GM19240 (cell line): Measurements from ENCODE around the gene PITRM1.
"Not testable (repeated sequence)": the region's sequence is repeated elsewhere in the genome, so short reads cannot be mapped to it uniquely, and the experiment has no call there.

Source experiments
- DNase-seq: peaks from one replicate; pipeline ENCODE4 v3.0.0; 2011; ENCODE audit warnings: low spot score; ENCODE audit not compliant: insufficient read length

PITRM1 gene

GRCh38 chr10:3123571-3124411, 48.8 kb downstream of the PITRM1 start:
- no peak for DNase-seq

- DNase-seq = no peak
These were observed 49.9 kb downstream of the PITRM1 start for GRCh38 chr10:3122486-3123205.

GRCh38 chr10:3122034-3122433, 50.5 kb downstream of the PITRM1 start:
- DNase-seq = no peak

GRCh38 chr10:3119796-3120459, 52.7 kb downstream of the PITRM1 start:
- DNase-seq = no peak

- DNase-seq = no peak
These were observed 53.9 kb downstream of the PITRM1 start for GRCh38 chr10:3118641-3119091.

- no peak for DNase-seq
These were observed 55.1 kb downstream of the PITRM1 start for GRCh38 chr10:3117486-3117885.

- DNase-seq = no peak
These were observed 56.0 kb downstream of the PITRM1 start for GRCh38 chr10:3116508-3117100.

GRCh38 chr10:3115685-3116084, 56.9 kb downstream of the PITRM1 start:
- DNase-seq = no peak

GRCh38 chr10:3113343-3113720, 59.2 kb downstream of the PITRM1 start:
- no peak for DNase-seq

GRCh38 chr10:3111621-3112163, 60.9 kb downstream of the PITRM1 start:
- no peak for DNase-seq

- no peak for DNase-seq
These were observed 61.6 kb downstream of the PITRM1 start for GRCh38 chr10:3110782-3111620.

GRCh38 chr10:3109633-3110032, 62.9 kb downstream of the PITRM1 start:
- no peak for DNase-seq

GRCh38 chr10:3109196-3109595, 63.4 kb downstream of the PITRM1 start:
- DNase-seq = no peak

GRCh38 chr10:3108575-3109105, 63.9 kb downstream of the PITRM1 start:
- DNase-seq = no peak

- DNase-seq = no peak
These were observed 64.5 kb downstream of the PITRM1 start for GRCh38 chr10:3108033-3108432.

GRCh38 chr10:3107426-3107961, 65.1 kb downstream of the PITRM1 start:
- DNase-seq = no peak

GRCh38 chr10:3106928-3107425, 65.6 kb downstream of the PITRM1 start:
- no peak for DNase-seq

GRCh38 chr10:3106328-3106727, 66.3 kb downstream of the PITRM1 start:
- not testable (repeated sequence) for DNase-seq

- DNase-seq = no peak
These were observed 66.7 kb downstream of the PITRM1 start for GRCh38 chr10:3105905-3106304.

- no peak for DNase-seq
These were observed 67.4 kb downstream of the PITRM1 start for GRCh38 chr10:3105166-3105565.
